Amniotic stem cell (primary cell): ENCODE results near the gene CACNA2D3.

Experiments used
- DNase-seq: peaks from one replicate; lab custom pipeline; 2025; lab: John Stamatoyannopoulos, UW

Gene CACNA2D3

DNA sequence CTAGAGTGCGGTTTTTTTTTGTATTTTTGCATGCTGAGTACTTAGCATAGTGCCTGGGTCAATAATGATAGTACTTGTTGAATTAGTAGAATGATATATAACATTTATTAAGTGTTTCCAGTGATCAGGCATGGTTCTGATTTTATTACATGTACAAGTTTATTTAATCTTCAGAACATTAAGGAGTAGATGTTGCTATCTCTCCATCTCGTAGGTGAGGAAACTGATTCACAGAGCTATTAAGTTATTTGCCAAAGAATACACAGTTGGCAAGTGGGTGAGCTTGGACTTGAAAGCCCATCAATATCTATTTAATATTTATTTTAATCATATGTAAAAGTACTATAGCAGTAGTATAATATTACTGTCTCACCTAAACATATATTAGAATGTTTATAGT, 219.5 kb downstream of the CACNA2D3 start:
- no peak for DNase-seq

DNA sequence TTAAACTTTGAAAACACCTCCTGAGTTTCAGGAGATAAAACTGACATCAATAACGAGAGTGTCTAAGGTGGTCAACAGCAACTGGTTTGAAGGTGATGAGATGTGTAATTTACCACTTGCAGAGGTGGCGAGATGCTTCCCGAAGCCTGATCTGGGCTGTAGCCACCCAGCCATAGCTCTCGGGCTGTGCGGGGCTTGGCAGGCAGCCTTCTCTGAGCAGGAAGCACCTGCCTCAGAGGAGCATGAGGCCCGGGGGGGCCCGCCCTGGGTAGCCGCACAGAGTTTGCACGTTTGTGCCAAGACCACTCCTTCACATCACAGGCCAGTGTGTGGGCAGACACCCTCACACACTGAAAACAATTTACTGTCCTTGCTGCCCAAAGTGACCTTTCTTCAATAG, 220.3 kb downstream of the CACNA2D3 start:
- DNase-seq, result no peak

DNA sequence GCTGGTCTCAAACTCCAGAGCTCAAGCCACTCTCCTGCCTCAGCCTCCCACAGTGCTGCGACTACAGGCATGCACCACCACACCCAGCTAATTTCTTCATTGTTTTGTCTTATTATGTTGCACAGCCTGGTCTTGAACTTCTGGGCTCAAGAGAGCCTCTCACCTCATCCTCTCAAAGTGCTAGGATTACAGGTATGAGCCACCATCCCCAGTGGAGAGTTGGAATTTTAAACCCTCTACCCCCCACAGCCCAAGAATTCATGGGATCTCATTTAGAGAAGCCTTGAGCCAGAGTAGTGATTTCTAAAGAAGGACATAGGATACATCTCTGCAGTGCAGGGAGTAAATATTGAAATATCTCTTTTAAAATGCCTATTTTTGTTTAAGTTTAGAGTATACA, 221.1 kb downstream of the CACNA2D3 start:
- DNase-seq, result no peak

DNA sequence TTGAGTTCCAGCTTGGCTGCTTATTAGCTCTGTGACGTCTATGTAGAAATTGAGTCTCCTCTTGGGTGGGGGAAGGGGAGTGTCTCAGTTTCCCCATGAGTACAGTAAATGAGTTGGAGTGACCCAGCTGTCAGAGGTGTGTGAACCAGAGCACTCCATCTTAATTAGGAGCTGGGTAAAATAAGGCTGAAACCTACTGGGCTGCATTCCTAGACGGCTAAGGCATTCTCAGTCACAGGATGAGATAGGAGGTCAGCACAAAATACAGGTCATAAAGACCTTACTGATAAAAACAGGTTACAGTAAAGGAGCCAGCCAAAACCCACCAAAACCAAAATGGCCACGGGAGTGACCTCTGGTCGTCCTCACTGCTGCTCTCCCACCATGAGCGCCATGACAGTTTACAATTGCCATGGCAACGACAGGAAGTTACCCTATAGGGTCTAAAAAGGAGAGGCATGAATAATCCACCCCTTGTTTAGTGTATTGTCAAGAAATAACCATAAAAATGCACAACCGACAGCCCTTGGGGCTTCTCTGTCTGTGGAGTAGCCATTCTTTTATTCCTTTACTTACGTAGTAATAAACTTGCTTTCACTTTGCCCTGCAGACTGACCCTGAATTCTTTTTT, 222.4 kb downstream of the CACNA2D3 start:
- DNase-seq, result no peak

DNA sequence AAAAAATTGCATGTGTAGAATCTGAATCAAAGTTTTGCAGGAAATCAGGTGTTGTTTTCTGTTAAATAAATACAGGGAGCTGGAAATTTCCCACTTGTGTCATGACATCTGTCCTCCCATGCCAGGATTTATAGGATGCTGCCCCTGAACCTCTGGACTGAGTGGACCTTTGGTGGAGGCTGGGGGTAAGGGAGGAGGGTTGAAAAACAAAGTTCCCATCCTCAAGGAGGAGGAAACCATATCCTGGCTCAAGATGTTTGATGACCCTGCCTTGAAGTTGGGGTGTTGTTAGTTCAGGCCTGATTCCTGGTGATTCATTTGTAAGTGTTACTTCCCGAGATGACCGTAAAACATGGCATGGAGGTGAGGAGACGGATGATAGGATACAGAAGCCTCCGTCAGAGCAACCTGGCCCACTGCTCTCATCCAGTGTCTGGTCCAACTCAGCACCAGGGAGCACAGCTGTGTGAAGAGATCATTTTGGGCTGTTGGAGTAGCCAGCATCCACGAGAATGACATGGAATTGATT, 223.6 kb downstream of the CACNA2D3 start:
- DNase-seq, result no peak

DNA sequence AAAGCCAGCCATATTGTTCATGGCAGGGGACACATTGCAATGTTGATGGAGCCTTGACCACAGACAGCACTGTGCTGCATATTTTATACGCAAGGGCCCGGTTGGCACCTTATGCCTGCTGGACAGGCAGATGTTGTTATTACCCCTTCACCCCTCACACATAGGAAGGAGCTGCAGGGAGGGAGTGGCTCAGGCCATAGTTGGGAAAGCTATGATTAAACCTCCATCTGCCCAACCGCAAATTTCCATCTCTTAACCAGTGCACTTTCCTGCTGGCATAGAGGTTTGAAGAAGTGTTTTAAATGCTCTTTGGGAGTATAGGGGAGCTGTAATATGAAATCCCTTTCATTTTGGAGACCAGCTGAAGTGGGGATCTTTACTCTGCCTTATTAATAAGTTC, 224.7 kb downstream of the CACNA2D3 start:
- DNase-seq, result no peak

DNA sequence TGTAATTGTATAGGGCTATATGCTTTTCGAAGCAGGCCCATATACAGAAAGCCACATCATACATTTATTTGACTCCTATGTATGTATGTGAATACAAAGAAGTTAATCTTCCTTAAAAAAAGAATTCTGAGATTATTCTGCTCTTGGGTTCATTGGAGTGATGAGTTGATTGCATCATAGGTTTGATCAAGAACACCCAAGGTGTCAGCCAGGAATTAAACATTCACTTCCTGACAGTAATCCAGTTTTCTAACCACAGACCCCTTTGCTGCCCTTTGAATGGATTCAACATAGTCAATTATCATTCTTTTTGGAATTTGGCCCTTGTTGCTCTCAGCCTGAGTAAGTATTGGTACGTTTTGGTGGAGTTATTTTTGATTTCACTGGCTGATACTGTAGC, 225.6 kb downstream of the CACNA2D3 start:
- no peak for DNase-seq

DNA sequence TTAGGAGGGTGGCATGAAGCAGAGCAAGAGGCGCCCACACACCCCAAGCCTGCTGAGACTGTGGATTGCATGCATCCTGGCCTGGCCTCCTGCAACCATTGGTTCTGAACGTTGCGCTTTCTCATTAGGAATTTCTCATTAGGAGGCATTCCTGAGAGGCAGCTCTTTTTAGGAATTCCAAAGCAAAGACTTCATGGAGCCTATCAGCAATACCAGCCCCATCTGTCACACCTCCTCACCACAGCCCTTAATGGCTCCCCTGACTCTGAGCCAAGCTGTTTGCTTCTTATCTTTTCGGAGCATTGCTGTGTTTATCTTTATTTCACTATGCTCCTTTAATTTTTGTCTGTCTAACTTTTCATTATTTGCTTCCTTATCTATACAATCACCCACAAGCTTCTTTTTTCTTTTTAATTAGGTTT, 226.9 kb downstream of the CACNA2D3 start:
- DNase-seq, result no peak

DNA sequence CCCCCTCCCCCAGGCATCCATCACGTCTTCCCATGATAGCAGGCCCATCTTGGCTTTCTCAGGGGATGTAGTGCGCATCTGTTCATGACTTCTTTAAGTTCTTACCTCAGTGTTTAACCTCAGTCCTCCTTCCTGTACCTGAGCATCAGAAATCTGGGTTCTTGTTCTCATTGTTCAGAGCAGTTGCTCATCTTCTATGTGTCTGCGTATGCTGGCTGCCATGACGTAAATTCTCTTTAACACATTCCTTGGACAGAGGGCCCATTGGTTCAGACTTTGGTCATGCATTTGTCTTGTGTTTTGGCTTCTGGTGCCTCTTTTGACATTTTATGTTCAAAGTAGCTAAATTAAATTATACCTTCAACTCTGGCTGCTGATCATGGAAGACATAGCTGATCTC, 227.3 kb downstream of the CACNA2D3 start:
- no peak for DNase-seq

DNA sequence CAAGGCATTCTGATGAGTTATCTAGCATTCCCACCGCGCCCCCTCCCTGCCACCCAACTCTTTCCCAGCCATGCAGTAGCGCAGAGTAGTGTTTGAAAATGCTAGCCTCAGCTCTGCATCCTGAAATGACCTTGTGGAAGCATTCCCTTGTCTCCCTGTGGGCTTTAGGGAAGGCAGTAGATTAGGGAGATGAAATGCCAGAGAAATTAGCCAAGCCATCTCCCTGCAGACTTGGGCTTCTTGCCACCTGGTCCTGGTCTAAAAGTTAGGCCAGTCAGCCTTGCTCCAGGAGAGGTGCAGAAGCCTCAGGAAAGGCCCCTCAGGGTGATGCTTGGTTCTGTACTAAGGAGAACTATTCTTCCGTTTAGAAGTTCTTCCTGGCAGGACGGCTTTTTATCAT, 231.2 kb downstream of the CACNA2D3 start:
- DNase-seq, result no peak

DNA sequence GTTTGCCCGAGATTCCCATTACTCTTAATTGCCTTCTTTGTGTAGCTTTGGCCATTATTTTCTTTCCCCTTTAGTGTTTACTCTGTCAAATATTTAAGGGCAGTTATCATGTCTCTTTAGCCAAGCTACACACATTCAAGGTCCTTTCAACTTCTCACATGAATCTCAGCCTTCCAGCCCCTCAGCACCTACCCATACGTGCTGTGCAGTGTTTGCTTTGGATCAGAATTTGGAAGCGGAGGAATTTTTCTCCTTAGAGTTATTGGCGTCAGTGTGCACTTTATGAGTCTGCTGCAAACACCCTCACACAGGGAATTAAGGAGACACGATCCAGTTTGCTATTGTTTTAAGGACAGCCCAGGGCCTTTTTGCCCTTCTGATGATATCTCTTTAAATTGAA, 231.6 kb downstream of the CACNA2D3 start:
- DNase-seq, result no peak

DNA sequence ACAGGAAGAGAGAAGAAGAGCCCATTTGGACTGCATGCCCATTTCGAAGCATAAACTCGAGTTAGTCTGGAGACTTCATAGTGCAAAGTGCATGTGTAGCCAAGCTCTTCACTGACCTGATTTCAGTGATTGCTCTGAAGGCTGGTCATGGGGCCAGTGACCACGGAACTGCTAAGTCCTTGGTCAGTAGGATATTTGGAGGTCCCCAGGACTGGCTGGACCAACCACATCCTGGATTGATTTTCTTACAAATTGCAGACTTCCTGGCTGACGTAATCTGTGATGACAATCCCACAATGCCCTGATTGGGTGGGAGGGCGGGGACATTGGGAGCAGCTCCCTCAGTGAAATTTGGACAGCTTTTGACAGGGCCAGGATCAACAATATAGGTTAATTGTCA, 233.4 kb downstream of the CACNA2D3 start:
- no peak for DNase-seq

DNA sequence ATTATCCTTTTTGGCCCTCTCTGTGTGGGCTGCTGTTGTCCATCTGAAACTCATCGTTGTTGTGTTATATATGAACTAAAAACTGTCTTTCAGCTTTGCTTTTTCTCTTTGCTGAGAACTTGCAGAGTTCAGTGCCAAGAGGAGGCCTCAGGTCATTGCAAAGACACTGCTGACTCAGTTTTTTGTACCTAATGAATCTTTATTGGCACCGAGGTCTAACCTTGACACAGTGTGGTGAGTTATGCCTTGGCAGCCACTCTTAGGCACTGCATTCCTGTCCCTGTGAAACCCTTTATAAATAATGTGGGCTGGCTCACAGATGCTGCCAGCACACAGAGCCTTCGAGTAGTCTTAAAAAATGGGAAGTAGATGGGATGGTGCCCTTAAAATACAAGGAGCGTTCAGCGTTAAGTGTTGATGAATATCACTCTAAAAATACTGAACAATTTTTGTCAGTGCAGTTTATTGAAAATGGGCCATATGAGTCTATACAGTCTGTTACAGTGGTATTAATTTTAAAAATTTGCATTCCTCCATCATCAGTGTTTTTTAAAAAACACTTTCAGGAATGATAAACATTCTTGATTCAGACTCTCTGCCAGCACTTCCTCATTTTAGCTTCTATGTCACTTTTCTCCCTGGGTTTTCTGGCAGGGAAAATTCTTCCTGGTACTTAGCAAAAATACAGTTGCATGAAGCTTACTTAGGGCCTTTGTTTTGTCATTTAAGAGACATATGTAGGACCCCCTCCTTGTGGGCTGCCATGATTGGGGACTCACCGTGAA, 234.1 kb downstream of the CACNA2D3 start:
- DNase-seq, result no peak

DNA sequence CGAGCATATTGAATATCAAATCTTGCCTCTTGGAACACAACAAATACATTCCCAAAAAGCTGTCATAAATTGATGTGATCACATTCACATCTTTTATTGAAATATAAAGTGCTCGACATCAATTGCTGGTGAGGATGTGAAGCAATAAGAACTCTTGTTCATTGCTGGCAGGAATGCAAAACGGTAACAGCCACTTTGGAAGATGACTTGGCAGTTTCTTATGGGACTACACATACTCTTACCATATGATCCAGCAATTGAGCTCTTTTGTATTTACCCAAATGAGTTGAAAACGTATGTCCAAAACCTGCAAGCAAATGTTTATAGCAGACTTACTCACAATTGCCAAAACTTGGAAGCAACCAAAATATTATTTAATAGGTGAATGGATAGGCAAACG, 234.9 kb downstream of the CACNA2D3 start:
- no peak for DNase-seq

DNA sequence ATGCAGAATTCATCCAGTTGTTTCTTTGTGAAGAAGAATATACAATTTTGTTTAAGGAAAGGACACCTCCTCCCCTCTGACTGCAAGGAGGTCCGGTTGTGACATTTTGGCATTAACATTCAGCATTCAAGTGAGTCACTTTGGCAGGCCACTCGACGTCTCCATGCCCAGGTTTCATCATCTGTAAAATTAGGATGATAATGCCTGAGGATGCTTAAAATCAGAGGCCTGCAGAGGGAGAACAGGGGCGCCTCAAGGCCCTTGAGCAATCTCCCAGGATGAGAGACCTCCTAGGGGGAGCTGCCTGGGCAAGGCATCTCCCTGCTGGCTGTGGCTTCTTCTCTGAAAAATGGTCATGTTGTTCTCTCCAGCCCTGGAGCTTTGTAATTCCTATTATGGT, 236.0 kb downstream of the CACNA2D3 start:
- DNase-seq, result no peak

DNA sequence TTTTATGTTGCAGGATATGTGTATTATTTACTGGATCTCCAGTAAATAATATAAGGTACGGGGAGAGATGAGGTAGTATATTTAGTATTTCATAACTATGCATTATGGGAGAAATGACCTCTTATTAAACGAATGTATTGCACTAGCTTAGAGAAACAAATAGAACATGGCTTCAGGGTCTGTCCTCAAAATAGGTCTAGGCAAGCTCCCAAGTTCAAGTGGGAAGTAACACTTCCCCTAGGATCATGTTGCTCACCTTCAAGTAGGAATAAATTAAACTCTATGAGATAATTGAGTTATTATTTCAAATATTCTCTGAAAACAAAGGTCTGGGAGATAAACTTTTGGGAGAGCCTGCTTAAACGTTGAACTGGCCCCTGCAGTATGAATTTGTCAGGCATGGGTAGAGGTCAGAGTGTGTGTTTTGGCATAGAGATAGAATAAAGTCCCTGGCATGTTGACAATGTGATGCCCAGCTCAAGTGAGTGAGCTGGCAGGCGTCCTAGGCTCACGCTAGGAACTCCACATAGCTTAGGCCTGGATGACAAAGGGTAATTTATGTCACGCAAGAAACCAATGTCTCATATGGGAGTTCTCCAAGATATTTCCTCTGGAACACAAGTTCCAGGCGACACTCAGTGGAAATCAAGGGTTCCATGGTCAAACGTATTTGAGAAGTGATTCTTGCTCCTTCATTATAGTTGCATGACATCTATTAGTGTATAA, 236.8 kb downstream of the CACNA2D3 start:
- no peak for DNase-seq

DNA sequence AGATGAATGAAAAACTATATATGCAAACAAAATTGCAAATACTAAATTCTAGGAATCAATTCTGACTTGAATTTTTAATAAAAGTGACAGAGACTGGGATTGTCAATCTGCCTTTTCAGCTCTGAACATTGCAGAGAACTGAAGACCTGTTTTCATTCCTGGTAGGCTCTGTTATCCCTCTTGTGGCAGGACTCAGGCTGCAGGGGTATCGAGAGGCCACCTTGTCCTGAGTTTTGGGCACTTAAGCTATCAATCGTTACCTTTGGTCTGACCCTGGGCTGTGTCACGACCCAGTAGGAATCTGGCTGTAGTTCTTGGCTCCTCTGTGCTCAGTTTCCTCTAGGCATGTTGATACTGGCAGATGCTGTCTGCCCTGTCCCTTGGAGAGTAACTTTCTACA, 238.0 kb downstream of the CACNA2D3 start:
- DNase-seq, result no peak

DNA sequence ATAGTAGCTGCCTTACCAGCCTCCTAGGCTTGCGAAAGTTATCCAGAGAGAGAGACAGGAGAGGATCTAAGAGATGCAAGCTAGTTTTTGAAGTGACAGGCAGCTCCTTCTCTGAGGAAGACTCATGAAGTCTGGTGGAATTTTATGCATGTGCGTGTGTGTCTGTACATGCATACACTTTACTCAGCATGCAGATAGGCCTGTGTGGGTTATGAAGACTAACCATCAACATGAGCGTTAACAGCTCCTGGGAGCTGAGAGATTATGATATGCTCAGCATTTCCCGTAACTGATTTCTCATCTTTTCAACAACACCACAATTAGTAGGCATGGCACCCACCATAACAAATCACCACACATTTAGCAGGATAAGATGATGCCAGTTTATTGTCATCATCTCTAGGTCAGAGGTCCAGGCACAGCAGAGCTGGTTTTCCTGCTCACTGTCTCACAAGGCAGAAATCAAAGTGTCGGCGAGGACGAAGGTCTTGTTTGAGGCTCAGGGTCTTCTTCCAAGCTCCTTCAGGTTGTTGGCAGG, 239.5 kb downstream of the CACNA2D3 start:
- DNase-seq, result no peak

DNA sequence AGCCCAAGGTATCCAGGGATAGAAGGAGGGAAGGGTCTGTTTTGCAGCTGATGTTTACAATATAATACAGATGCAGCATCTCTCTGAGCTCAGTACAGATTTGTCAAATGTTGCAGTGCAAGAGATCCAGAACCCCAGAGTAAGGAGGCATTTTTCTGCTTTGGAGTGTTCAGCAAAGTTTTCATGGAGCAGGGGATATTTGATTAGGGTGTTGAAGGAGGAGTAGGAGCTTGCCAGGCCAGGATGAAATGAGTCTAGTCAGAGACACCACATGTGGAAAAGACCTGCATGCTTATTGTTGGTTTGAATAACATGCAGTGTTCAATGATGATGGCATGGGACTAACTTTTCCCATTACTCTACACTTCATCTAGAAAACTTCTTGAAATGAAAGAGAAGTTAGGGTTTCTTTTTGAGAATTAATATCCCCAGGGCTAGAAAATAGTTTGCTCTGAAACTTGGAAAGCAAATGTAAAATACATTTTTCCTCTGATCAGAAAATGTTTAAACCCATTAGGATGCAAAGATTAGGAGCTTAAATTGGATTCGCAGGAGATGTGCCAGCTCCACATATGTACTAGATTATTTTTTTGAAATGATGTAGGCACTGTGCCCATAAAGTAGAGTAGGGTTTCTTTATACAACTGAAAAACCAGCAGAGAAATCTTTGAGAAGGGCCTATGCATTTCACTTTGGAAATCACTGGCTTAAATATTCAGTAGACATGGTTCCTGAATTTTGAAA, 243.8 kb downstream of the CACNA2D3 start:
- no peak for DNase-seq

DNA sequence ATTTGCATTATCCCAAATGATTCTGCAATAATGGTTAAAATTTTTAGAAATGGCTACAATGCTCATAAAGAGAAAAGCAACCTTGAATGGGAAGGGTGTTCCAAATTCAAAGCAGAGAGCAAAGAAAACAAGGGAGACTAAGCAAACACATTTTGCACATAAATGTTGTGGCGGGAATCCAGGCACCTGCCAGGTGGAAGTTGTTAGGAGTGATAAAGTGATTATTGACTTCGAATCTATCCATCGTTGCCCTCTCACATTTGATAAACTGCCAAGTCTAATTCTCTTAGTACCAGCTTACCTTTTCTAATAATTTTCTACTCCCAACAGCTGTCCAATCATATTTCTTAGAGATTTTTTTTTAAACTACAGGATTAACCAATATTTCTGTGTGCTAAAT, 244.5 kb downstream of the CACNA2D3 start:
- DNase-seq, result no peak

DNA sequence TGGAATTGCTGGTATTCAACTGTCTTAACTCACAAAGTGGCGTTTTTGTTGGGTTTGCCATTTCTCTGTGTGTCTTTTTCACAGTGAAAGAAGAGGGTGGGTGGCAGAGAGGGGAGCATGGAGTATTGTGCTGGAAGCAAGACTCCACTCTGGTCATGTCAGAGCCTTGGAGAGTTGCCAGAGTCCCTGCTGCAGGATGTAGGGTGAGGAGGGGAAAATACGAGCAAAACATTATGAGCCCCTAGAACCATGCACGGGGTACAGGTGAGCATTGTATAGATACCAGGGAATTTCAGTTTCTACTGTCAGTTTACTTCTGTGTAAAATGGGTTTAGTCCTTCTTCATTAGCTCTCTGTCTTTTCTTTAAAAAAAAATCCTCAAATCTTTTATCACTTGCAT, 249.9 kb downstream of the CACNA2D3 start:
- no peak for DNase-seq
